Cardiac fibroblast (primary cell): Measurements from ENCODE around the gene OSR1.
A peak's percentile ranks its signal among the peaks of the same experiment; 100 is the strongest.

Experiments
- DNase-seq, 2 donors: peaks; one replicate each; pipeline versions ENCODE4 v3.0.0 to v3.0.0-alpha.2; 2010; ENCODE audit warnings: low read depth in 2 of 2
- H3K4me3 ChIP-seq, 2 donors: replicated peaks in 1 of 2; 1 replicate in 1 of 2; 2 replicates in 1 of 2; pipeline ENCODE4 v1.5.1; 2011; ENCODE audit warnings: low read depth in 2 of 2, low read length in 2 of 2, mild to moderate bottlenecking in 2 of 2, moderate library complexity in 1 of 2
- CTCF ChIP-seq: IDR thresholded peaks from one replicate; pipeline ENCODE4 v1.5.1; 2011; ENCODE audit warnings: low read depth, mild to moderate bottlenecking, low read length, inconsistent platforms

The OSR1 gene

GRCh38 chr2:19363474-19363778 lies 5.0 kb upstream of the OSR1 start:
- no peak for DNase-seq
- peak overlapping the region; percentile 60 to 71 for H3K4me3 ChIP-seq
- TF ChIP-seq CTCF = no peak

- DNase-seq = peak; percentile 90 to 91
- peak overlapping the region; percentile 60 to 71 for H3K4me3 ChIP-seq
- peak; percentile 84 for TF ChIP-seq CTCF
Observed at GRCh38 chr2:19362755-19363473, 4.5 kb upstream of the OSR1 start.

- DNase-seq = peak; percentile 41 to 53
- TF ChIP-seq CTCF = no peak
- peak overlapping the region; percentile 60 to 71 for H3K4me3 ChIP-seq
Observed at GRCh38 chr2:19362094-19362754, 3.8 kb upstream of the OSR1 start.

- no peak for TF ChIP-seq CTCF
- peak overlapping the region; percentile 60 to 71 for H3K4me3 ChIP-seq
- peak in 1 of 2 donors; percentile 44 for DNase-seq
Observed at GRCh38 chr2:19361325-19361990, 3.0 kb upstream of the OSR1 start.

- no peak for TF ChIP-seq CTCF
- DNase-seq = no peak
- H3K4me3 ChIP-seq = no peak overlapping the region
Observed at GRCh38 chr2:19360966-19361321, 2.5 kb upstream of the OSR1 start.

GRCh38 chr2:19360266-19360965 lies 2.0 kb upstream of the OSR1 start:
- DNase-seq = no peak
- H3K4me3 ChIP-seq = no peak overlapping the region
- no peak for TF ChIP-seq CTCF
